SHP77 (cell line): ENCODE data around the gene PPTC7.
"Not testable (repeated sequence)": the region's sequence is repeated elsewhere in the genome, so short reads cannot be mapped to it uniquely, and the experiment has no call there.

Experiments
- DNase-seq, 2 experiments: peaks; one replicate each; lab custom pipeline; 2025; lab: John Stamatoyannopoulos, UW

Gene PPTC7

GRCh38 chr12:110536834-110537604 is 46.1 kb downstream of the PPTC7 start:
- no peak for DNase-seq

GRCh38 chr12:110534811-110535210 is 48.3 kb downstream of the PPTC7 start:
- no peak for DNase-seq

GRCh38 chr12:110533607-110534006 is 49.5 kb downstream of the PPTC7 start:
- no peak for DNase-seq

GRCh38 chr12:110532644-110533043 is 50.5 kb downstream of the PPTC7 start:
- DNase-seq: no peak

GRCh38 chr12:110531741-110532333 is 51.3 kb downstream of the PPTC7 start:
- no peak for DNase-seq

- DNase-seq: no peak
Measured at GRCh38 chr12:110530511-110530910, 52.6 kb downstream of the PPTC7 start.

- DNase-seq: no peak
Measured at GRCh38 chr12:110528277-110528839, 54.8 kb downstream of the PPTC7 start.

GRCh38 chr12:110520876-110521712 is 62.0 kb downstream of the PPTC7 start:
- not testable (repeated sequence) for DNase-seq

- not testable (repeated sequence) for DNase-seq
Measured at GRCh38 chr12:110518014-110518413, 65.1 kb downstream of the PPTC7 start.

- no peak for DNase-seq
Measured at GRCh38 chr12:110516995-110517394, 66.1 kb downstream of the PPTC7 start.

- DNase-seq: no peak
Measured at GRCh38 chr12:110514363-110514762, 68.8 kb downstream of the PPTC7 start.

GRCh38 chr12:110513842-110514241 is 69.3 kb downstream of the PPTC7 start:
- DNase-seq: no peak

GRCh38 chr12:110508071-110508586 is 75.0 kb downstream of the PPTC7 start:
- no peak for DNase-seq

- DNase-seq: no peak
Measured at GRCh38 chr12:110505332-110505731, 77.8 kb downstream of the PPTC7 start.

GRCh38 chr12:110503432-110503831 is 79.7 kb downstream of the PPTC7 start:
- no peak for DNase-seq

- peak; percentile 96 to 98 for DNase-seq
Measured at GRCh38 chr12:110501752-110502738, 81.1 kb downstream of the PPTC7 start, which contains the start of the genes RAD9B and VPS29. Gene RAD9B (plus strand): TSS chr12:110502331. CDS start chr12:110502338, 7 bp downstream. Gene VPS29 (minus strand): TSS chr12:110502111. CDS start chr12:110502051, 60 bp downstream.

GRCh38 chr12:110501399-110501751 is 81.7 kb downstream of the PPTC7 start:
- DNase-seq: peak in 1 of 2 experiments; percentile 19

- DNase-seq: no peak
Measured at GRCh38 chr12:110498984-110499706, 84.0 kb downstream of the PPTC7 start.
